ENCODE measurements around the gene PRDX4. TPM values are rescaled to one million over a fixed set of nuclear protein-coding genes. Genes with fewer than 3 reads are reported as not detected.
A peak's percentile ranks its signal among the peaks of the same experiment; 100 is the strongest.

PRDX4 gene
- total and polyA plus RNA-seq, 2 of the 8 experiments (the other 6 are each of a cell fraction or from before 2014, with no cell fraction given), result 130 TPM

- H3K4ac ChIP-seq (replicated peaks; ENCODE audit: insufficient read length, low read depth, low read length), result no peak overlapping the region
- H2AFZ ChIP-seq (ENCODE audit: low read length), result no peak overlapping the region
- peaks cover 0 to 1% of the 10 kb centered on the region in 2 experiments for H4K20me1 ChIP-seq (replicated peaks in 1 of 2; ENCODE audit: control insufficient read depth in 1 of 2, insufficient read depth in 2 of 2, low read length in 2 of 2)
- peaks cover 0 to 15% of the 10 kb centered on the region in 2 experiments; a peak in 2 of 4 replicates for H3K79me2 ChIP-seq (ENCODE audit: control insufficient read depth in 1 of 2, insufficient read depth in 2 of 2, low read length in 2 of 2)
- no peaks in the 10 kb centered on the region for H3K9me3 ChIP-seq (ENCODE audit: insufficient read depth in 2 of 2, low read depth in 1 of 2, low read length in 1 of 2)
- DNase-seq (ENCODE audit: low read depth in 1 of 2, low spot score in 2 of 2), result no peak
- no peak overlapping the region for H2BK5ac ChIP-seq (ENCODE audit: low read depth, low read length)
- H3K14ac ChIP-seq (ENCODE audit: insufficient read length), result no peak overlapping the region
- no peaks in the 10 kb centered on the region for H3K79me1 ChIP-seq (ENCODE audit: low read depth, low read length)
- H2BK120ac ChIP-seq (replicated peaks; ENCODE audit: low read depth, low read length), result no peak overlapping the region
- no peak overlapping the region for H3K27ac ChIP-seq (ENCODE audit: low read depth, low read length)
- 0 out of 2 replicates have a peak, but pooled peaks cover 2% of the 10 kb centered on the region for H3K23me2 ChIP-seq (ENCODE audit: low read depth, low read length)
- H3K23ac ChIP-seq (ENCODE audit: insufficient read length), result no peak overlapping the region
- H2BK12ac ChIP-seq (ENCODE audit: low read depth, low read length), result 0 out of 2 replicates have a peak overlapping the region, but pooled peaks have one; percentile 39
- H2AK5ac ChIP-seq (ENCODE audit: low read depth, low read length), result no peak overlapping the region
- 98% methylated on average over 4 of the region's 16 CpGs; no CpG with 5 or more reads in 1 of the 2 experiments for WGBS, 2 experiments (ENCODE audit: extremely low coverage in 1 of 2, insufficient coverage in 1 of 2, insufficient read length in 1 of 2, insufficient replicate concordance in 2 of 2, low coverage in 1 of 2, low lambda C conversion rate in 2 of 2, missing lambda C conversion rate in 1 of 2)
- H4K91ac ChIP-seq (replicated peaks; ENCODE audit: insufficient read length, low read length), result peak overlapping the region; percentile 68
- H3K27me3 ChIP-seq (replicated peaks in 1 of 4; ENCODE audit: control insufficient read depth in 3 of 4, extremely low read depth in 1 of 4, insufficient read depth in 3 of 4, low read length in 3 of 4), result no peaks in the 10 kb centered on the region
- ChIA-PET POLR2A (ENCODE audit: partially characterized antibody) (no interaction called here), CTCF (ENCODE audit: partially characterized antibody) (interaction anchor here (1.4 kb wide), 1 partner anchor 235 kb away, joined by 3 read pairs; no protein-coding TSS in a partner anchor)
- peak overlapping the region; percentile 48 for H3K18ac ChIP-seq (ENCODE audit: extremely low read depth, low read length)
- peak overlapping the region in 1 of 2 experiments; percentile 81; a peak in 1 of 4 replicates for H3K4me2 ChIP-seq (ENCODE audit: insufficient read depth in 1 of 2, low read depth in 2 of 2, low read length in 2 of 2)
- H3K4me1 ChIP-seq (replicated peaks in 1 of 4; ENCODE audit: control insufficient read depth in 3 of 4, insufficient read depth in 4 of 4, low read length in 3 of 4), result peaks cover 0 to 12% (median 0%) of the 10 kb centered on the region in 4 experiments; a peak in 2 of 7 replicates
- H2BK20ac ChIP-seq (ENCODE audit: low read length), result peak overlapping the region; percentile 90; the same call in 1 of the 2 replicates
- H3K9ac ChIP-seq (replicated peaks in 1 of 4; ENCODE audit: extremely low read depth in 1 of 4, low read depth in 3 of 4, low read length in 3 of 4), result no peak overlapping the region
- peak overlapping the region; percentile 88; the same call in 1 of the 2 replicates for H2BK15ac ChIP-seq (ENCODE audit: low read length)
- no peak overlapping the region for H4K5ac ChIP-seq (ENCODE audit: insufficient read length, low read depth, low read length)
- TF ChIP-seq YY1 (IDR thresholded peaks at IDR 0.05; ENCODE audit: low read depth, low read length) (no peak), CTBP2 (IDR thresholded peaks at IDR 0.05; ENCODE audit: borderline replicate concordance, insufficient read depth, insufficient read length, low read length) (no peak), EZH2 (IDR thresholded peaks at IDR 0.05; ENCODE audit: low read depth, low read length, severe bottlenecking) (no peak), E2F6 (IDR thresholded peaks at IDR 0.05) (no peak), JUN (IDR thresholded peaks at IDR 0.05; ENCODE audit: low read depth, low read length) (no peak)
- no peak overlapping the region for H3K56ac ChIP-seq (replicated peaks; ENCODE audit: insufficient read length, low read depth, low read length)
- peaks cover 0 to 2% (median 0%) of the 10 kb centered on the region in 4 experiments; a peak in 2 of 8 replicates for H3K36me3 ChIP-seq (ENCODE audit: control insufficient read depth in 2 of 4, insufficient read depth in 4 of 4, low read length in 3 of 4)
- no peak overlapping the region for H3K4me3 ChIP-seq (ENCODE audit: extremely low read depth in 1 of 4, insufficient read depth in 2 of 4, low read depth in 3 of 4, low read length in 4 of 4)
- H4K8ac ChIP-seq (ENCODE audit: extremely low read depth, insufficient read depth, low read length), result no peak overlapping the region
- FAIRE-seq, result no peak
Measured at GRCh38 chrX:23666282-23666681, 1.0 kb upstream of the PRDX4 start.

Measured in H1 (cell line).